GM13977 (cell line): ENCODE results near the gene SCGB2A2.

Source experiments
- DNase-seq: peaks from one replicate; pipeline ENCODE4 v3.0.0; 2012; ENCODE audit warnings: low spot score
- CTCF ChIP-seq: IDR thresholded peaks from 2 replicates; pipeline ENCODE4 v1.5.1; 2012; ENCODE audit warnings: mild to moderate bottlenecking, control low read depth; ENCODE audit not compliant: insufficient read depth; ENCODE audit errors: extremely low read depth, missing control alignments
- in situ Hi-C: fragments of 300-500 bp; cut with MboI; formaldehyde crosslinking; loops from one replicate; pipeline ENCODE4 v1.12.0; 2022; ENCODE audit warnings: low sequenced_read_pairs, low pct_unique_long_range_greater_than_20kb, mixed read lengths, inconsistent platforms; ENCODE audit not compliant: unreplicated experiment

Gene SCGB2A2

GRCh38 chr11:62309991-62310390 lies 40.0 kb downstream of the SCGB2A2 start:
- DNase-seq = no peak
- in situ Hi-C loops = no loop called here
- no peak for TF ChIP-seq CTCF

GRCh38 chr11:62315431-62315830 lies 45.5 kb downstream of the SCGB2A2 start:
- no peak for DNase-seq
- in situ Hi-C loops = no loop called here
- TF ChIP-seq CTCF = no peak

- in situ Hi-C loops = no loop called here
- DNase-seq = no peak
- no peak for TF ChIP-seq CTCF
Observed at GRCh38 chr11:62322524-62322923, 52.6 kb downstream of the SCGB2A2 start.
